Measurements from ENCODE around the gene SLC36A1.

Gene SLC36A1

GRCh38 chr5:151454166-151454565 is 6.8 kb downstream of the SLC36A1 start:
- DNase-seq, result no peak

- DNase-seq, result no peak
Observed at GRCh38 chr5:151454889-151455288, 7.5 kb downstream of the SLC36A1 start.

- no peak for DNase-seq
Observed at GRCh38 chr5:151456321-151456940, 9.0 kb downstream of the SLC36A1 start.

- no peak for DNase-seq
Observed at GRCh38 chr5:151458314-151458713, 10.9 kb downstream of the SLC36A1 start.

- DNase-seq, result no peak
Observed at GRCh38 chr5:151459680-151460324, 12.4 kb downstream of the SLC36A1 start.

GRCh38 chr5:151461312-151461711 is 13.9 kb downstream of the SLC36A1 start:
- DNase-seq, result no peak

- no peak for DNase-seq
Observed at GRCh38 chr5:151463137-151464029, 16.0 kb downstream of the SLC36A1 start.

- DNase-seq, result no peak
Observed at GRCh38 chr5:151464101-151464500, 16.7 kb downstream of the SLC36A1 start.

GRCh38 chr5:151465476-151465875 is 18.1 kb downstream of the SLC36A1 start:
- no peak for DNase-seq

- DNase-seq, result no peak
Observed at GRCh38 chr5:151467576-151467975, 20.2 kb downstream of the SLC36A1 start.

- no peak for DNase-seq
Observed at GRCh38 chr5:151469386-151469785, 22.0 kb downstream of the SLC36A1 start.

GRCh38 chr5:151469992-151470391 is 22.6 kb downstream of the SLC36A1 start:
- no peak for DNase-seq

- DNase-seq, result peak; percentile 16
Observed at GRCh38 chr5:151470439-151470838, 23.0 kb downstream of the SLC36A1 start.

GRCh38 chr5:151471276-151471675 is 23.9 kb downstream of the SLC36A1 start:
- no peak for DNase-seq

- no peak for DNase-seq
Observed at GRCh38 chr5:151474799-151475198, 27.4 kb downstream of the SLC36A1 start.

GRCh38 chr5:151475388-151475787 is 28.0 kb downstream of the SLC36A1 start:
- no peak for DNase-seq

GRCh38 chr5:151476016-151476415 is 28.6 kb downstream of the SLC36A1 start:
- DNase-seq, result no peak

GRCh38 chr5:151477101-151477500 is 29.7 kb downstream of the SLC36A1 start:
- DNase-seq, result no peak

GRCh38 chr5:151480384-151481293 is 33.2 kb downstream of the SLC36A1 start:
- DNase-seq, result no peak

GRCh38 chr5:151483176-151483575 is 35.8 kb downstream of the SLC36A1 start:
- DNase-seq, result peak; percentile 95

GRCh38 chr5:151483647-151484046 is 36.2 kb downstream of the SLC36A1 start:
- DNase-seq, result no peak

- no peak for DNase-seq
Observed at GRCh38 chr5:151487544-151487943, 40.1 kb downstream of the SLC36A1 start.

- no peak for DNase-seq
Observed at GRCh38 chr5:151490627-151491026, 43.2 kb downstream of the SLC36A1 start.

Measured in inflammatory macrophage treated with lipopolysaccharide for 4 hours (primary cell).